ENCODE data around the gene MBOAT1. TPM values are rescaled to one million over a fixed set of nuclear protein-coding genes. Genes with fewer than 3 reads are reported as not detected.

Gene MBOAT1, protein sequence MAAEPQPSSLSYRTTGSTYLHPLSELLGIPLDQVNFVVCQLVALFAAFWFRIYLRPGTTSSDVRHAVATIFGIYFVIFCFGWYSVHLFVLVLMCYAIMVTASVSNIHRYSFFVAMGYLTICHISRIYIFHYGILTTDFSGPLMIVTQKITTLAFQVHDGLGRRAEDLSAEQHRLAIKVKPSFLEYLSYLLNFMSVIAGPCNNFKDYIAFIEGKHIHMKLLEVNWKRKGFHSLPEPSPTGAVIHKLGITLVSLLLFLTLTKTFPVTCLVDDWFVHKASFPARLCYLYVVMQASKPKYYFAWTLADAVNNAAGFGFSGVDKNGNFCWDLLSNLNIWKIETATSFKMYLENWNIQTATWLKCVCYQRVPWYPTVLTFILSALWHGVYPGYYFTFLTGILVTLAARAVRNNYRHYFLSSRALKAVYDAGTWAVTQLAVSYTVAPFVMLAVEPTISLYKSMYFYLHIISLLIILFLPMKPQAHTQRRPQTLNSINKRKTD
- total RNA-seq = 29.0 TPM

DNA sequence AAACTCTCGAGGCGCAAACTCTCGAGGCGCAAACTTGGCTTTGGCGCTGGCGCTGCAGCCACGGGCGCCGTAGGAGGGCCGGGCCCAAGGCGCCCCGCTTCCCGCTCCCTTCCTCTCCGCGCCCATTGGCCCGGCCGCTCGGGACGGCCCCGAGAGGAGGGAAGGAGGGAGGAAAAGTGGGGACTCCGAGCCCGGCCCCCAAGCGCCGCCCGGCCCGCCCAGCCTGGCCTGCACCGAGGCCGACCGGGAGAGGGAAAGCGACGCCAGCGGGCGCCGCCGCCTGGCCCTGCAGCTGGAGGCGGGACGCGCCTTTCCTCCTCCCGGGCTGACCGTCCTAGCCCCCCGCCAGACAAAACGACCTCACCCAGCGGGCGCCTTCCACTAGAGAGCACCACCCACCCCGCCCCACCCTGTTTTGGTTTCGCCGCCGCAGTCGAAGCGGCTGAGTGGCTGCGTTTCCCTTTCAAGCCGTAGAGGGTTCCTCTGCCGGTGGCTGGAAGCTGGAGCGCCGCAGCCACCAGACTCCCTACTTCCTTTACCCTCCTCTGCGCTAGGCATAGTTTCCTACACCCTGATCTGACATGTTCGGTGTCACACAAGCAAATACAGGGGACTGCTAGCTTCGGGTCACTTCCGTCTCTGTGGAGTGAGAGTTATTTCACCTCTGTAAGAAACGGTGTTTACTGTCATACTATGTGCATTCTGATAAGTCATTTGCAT, at the start of gene MBOAT1:
MBOAT1 (minus strand) TSS at position 78 of the 720 bp plus-strand sequence. CDS start 235 bp downstream, outside the sequence.

Other genes with a start within 250 kb of the MBOAT1 start
- gene E2F3, start 189.4 kb upstream of the MBOAT1 start, total RNA-seq = 7.7 TPM